CD14-positive monocyte (primary cell): ENCODE data around the gene MINDY4B. TPM values are rescaled to one million over a fixed set of nuclear protein-coding genes. Genes with fewer than 3 reads are reported as not detected.

Experiments
- DNase-seq, 3 donors: peaks; one replicate each; pipeline ENCODE4 v3.0.0-alpha.2; 2011 to 2022
- H2AFZ ChIP-seq: 2 replicates; pipeline ENCODE4 v1.6.0; 2012; ENCODE audit warnings: mild to moderate bottlenecking, low read depth, low read length, inconsistent platforms; ENCODE audit not compliant: insufficient read depth, poor library complexity, severe bottlenecking
- H3K27ac ChIP-seq, 2 donors: 1 replicate in 1 of 2; 2 replicates in 1 of 2; pipeline ENCODE4 v1.5.1; 2012 to 2013; ENCODE audit warnings: low read length in 2 of 2, control low read depth in 1 of 2, inconsistent platforms in 1 of 2, low read depth in 1 of 2, mild to moderate bottlenecking in 1 of 2
- H3K27me3 ChIP-seq, 2 donors: one replicate each; pipeline versions ENCODE4 v1.6.0 to v1.6.1; 2011 to 2013; ENCODE audit warnings: low read length in 2 of 2; ENCODE audit not compliant: control insufficient read depth in 2 of 2, insufficient read depth in 2 of 2
- H3K36me3 ChIP-seq, 2 donors: replicated peaks in 1 of 2; 1 replicate in 1 of 2; 2 replicates in 1 of 2; pipeline versions ENCODE4 v1.5.1 to v1.6.1; 2012 to 2013; ENCODE audit warnings: low read length in 2 of 2, control low read depth in 1 of 2, inconsistent platforms in 1 of 2, mild to moderate bottlenecking in 1 of 2; ENCODE audit not compliant: insufficient read depth in 2 of 2, control insufficient read depth in 1 of 2
- H3K4me1 ChIP-seq, 2 donors: 1 replicate in 1 of 2; 2 replicates in 1 of 2; pipeline versions ENCODE4 v1.5.1 to v1.6.1; 2012 to 2013; ENCODE audit warnings: low read length in 2 of 2, control low read depth in 1 of 2, inconsistent platforms in 1 of 2, mild to moderate bottlenecking in 1 of 2, moderate library complexity in 1 of 2; ENCODE audit not compliant: insufficient read depth in 2 of 2, control insufficient read depth in 1 of 2
- H3K4me2 ChIP-seq: replicated peaks from 2 replicates; pipeline ENCODE3; 2012; ENCODE audit warnings: low read length, moderate library complexity, mild to moderate bottlenecking; ENCODE audit not compliant: poor library complexity, severe bottlenecking; ENCODE audit errors: extremely low read depth
- H3K4me3 ChIP-seq, 3 experiments: fragments of 200-600 bp in 1 of 3; sonication (generic) in 1 of 3; replicated peaks in 1 of 3; 1 replicate in 2 of 3; 2 replicates in 1 of 3; pipeline ENCODE4 v1.5.1; 2011 to 2013; ENCODE audit warnings: low read length in 3 of 3, mild to moderate bottlenecking in 3 of 3, control low read depth in 2 of 3, low read depth in 2 of 3, inconsistent platforms in 1 of 3, moderate library complexity in 1 of 3
- H3K79me2 ChIP-seq: 2 replicates; pipeline ENCODE4 v1.6.0; 2012; ENCODE audit warnings: mild to moderate bottlenecking, control low read depth, inconsistent platforms, low read length, moderate library complexity; ENCODE audit not compliant: insufficient read depth
- H3K9ac ChIP-seq: 2 replicates; pipeline ENCODE4 v1.6.0; 2017; ENCODE audit warnings: low read length, mild to moderate bottlenecking; ENCODE audit not compliant: insufficient read depth, poor library complexity, severe bottlenecking
- H3K9me3 ChIP-seq, 2 donors: replicated peaks in 1 of 2; 1 replicate in 1 of 2; 2 replicates in 1 of 2; pipeline versions ENCODE4 v1.5.1 to v1.6.1; 2012 to 2013; ENCODE audit warnings: low read length in 2 of 2, control low read depth in 1 of 2; ENCODE audit not compliant: control insufficient read depth in 1 of 2, insufficient read depth in 1 of 2
- H4K20me1 ChIP-seq: 2 replicates; pipeline ENCODE4 v1.6.0; 2012; ENCODE audit warnings: mild to moderate bottlenecking, low read length, control low read depth, moderate library complexity; ENCODE audit not compliant: insufficient read depth
- H3K27ac Mint-ChIP-seq, 7 donors: one replicate each; pipeline ENCODE4 v1.8.0; 2020; ENCODE audit warnings: mild to moderate bottlenecking in 7 of 7, mixed read lengths in 7 of 7, moderate library complexity in 6 of 7, inconsistent platforms in 2 of 7
- H3K27me3 Mint-ChIP-seq, 3 donors: one replicate each; pipeline ENCODE4 v1.8.0; 2021 to 2022; ENCODE audit warnings: low read depth in 3 of 3, mild to moderate bottlenecking in 3 of 3, mixed read lengths in 3 of 3, moderate library complexity in 3 of 3, inconsistent platforms in 1 of 3
- H3K36me3 Mint-ChIP-seq, 2 donors: one replicate each; pipeline ENCODE4 v1.8.0; 2020; ENCODE audit warnings: mixed read lengths in 2 of 2, inconsistent platforms in 1 of 2, mild to moderate bottlenecking in 1 of 2
- H3K4me1 Mint-ChIP-seq: one replicate; pipeline ENCODE4 v1.8.0; 2020; ENCODE audit warnings: mild to moderate bottlenecking, mixed read lengths
- H3K4me3 Mint-ChIP-seq, 2 donors: one replicate each; pipeline ENCODE4 v1.8.0; 2020; ENCODE audit warnings: mild to moderate bottlenecking in 2 of 2, mixed read lengths in 2 of 2, moderate library complexity in 1 of 2
- H3K9me3 Mint-ChIP-seq, 7 donors: one replicate each; pipeline ENCODE4 v1.8.0; 2020 to 2022; ENCODE audit warnings: mixed read lengths in 7 of 7, mild to moderate bottlenecking in 6 of 7, moderate library complexity in 6 of 7, inconsistent platforms in 2 of 7
- WGBS: methylation state at CpG from one replicate; pipeline ENCODE4 v1.1.5; 2013; ENCODE audit warnings: missing lambda C conversion rate; ENCODE audit not compliant: insufficient coverage; 5-methylcytosine and 5-hydroxymethylcytosine counted together
- intact Hi-C, 2 donors: fragments of 100-400 bp; cut with micrococcal nuclease; formaldehyde crosslinking; loops; one replicate each; pipeline versions ENCODE4 v1.15.0 to v1.15.1; 2023
- polyA plus RNA-seq, 3 donors: library from polyadenylated mRNA; depleted of rRNA in 1 of 3; unstranded in 2 of 3; stranded (reverse) in 1 of 3; fragments of 300-500 nt in 2 of 3; fragments of >200 nt in 1 of 3; fragmentation: Illumina TruSeq in 2 of 3; gene quantifications; 1 replicate in 2 of 3; 2 replicates in 1 of 3; pipeline ENCODE4 v1.2.3, GENCODE V29; 2012 to 2021
- TF ChIP-seq, protein P1 (sequence below): fragments of 200-600 bp; IDR thresholded peaks from one replicate; pipeline ENCODE4 v1.8.0; 2022; ENCODE audit warnings: antibody characterized with exemption, mild to moderate bottlenecking

Gene MINDY4B
- polyA plus RNA-seq, 3 donors, result not detected

DNA sequence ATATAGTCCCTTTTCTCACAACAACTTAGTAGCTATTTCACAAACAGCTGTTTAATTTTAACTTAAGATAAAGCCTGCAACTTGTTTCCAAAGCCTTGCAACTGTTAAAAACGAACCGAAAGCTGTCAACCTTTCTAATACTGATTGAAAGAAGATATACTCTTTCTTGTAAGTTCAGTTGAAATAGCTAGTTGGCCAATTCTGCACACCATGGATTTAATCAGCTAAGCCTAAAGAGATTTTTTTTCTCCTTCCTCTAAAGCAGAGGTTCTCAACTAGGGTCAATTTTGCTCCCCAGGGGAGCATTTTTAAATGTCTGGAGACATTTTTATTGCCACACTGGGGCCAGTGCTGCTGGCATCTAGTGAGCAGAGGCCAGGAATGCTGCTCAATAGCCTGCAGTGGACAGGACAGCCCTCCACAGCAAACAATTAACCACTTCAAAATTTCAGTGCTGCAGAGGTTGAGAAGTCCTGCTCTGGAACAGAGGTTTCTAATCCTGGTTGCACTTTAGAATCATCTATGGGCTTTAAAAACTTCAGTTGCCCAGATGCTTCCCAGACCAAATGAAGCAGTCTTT lies 26.2 kb downstream of the MINDY4B start:
- H3K27ac Mint-ChIP-seq, result no peak overlapping the region
- no peak for DNase-seq
- Histone ChIP-seq H3K27me3 (no peaks in the 10 kb centered on the region), H3K79me2 (no peaks in the 10 kb centered on the region), H3K27ac (no peak overlapping the region), H3K36me3 (no peaks in the 10 kb centered on the region), H3K4me2 (no peak overlapping the region), H3K9ac (no peak overlapping the region), H2AFZ (peak overlapping the region; percentile 6), H3K4me1 (peaks cover 23 to 32% of the 10 kb centered on the region in 2 donors), H3K9me3 (no peaks in the 10 kb centered on the region), H3K4me3 (no peak overlapping the region), H4K20me1 (no peaks in the 10 kb centered on the region)
- H3K36me3 Mint-ChIP-seq, result no peaks in the 10 kb centered on the region
- no peaks in the 10 kb centered on the region for H3K9me3 Mint-ChIP-seq
- TF ChIP-seq, protein P1, sequence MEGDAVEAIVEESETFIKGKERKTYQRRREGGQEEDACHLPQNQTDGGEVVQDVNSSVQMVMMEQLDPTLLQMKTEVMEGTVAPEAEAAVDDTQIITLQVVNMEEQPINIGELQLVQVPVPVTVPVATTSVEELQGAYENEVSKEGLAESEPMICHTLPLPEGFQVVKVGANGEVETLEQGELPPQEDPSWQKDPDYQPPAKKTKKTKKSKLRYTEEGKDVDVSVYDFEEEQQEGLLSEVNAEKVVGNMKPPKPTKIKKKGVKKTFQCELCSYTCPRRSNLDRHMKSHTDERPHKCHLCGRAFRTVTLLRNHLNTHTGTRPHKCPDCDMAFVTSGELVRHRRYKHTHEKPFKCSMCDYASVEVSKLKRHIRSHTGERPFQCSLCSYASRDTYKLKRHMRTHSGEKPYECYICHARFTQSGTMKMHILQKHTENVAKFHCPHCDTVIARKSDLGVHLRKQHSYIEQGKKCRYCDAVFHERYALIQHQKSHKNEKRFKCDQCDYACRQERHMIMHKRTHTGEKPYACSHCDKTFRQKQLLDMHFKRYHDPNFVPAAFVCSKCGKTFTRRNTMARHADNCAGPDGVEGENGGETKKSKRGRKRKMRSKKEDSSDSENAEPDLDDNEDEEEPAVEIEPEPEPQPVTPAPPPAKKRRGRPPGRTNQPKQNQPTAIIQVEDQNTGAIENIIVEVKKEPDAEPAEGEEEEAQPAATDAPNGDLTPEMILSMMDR, result no peak
- H3K27me3 Mint-ChIP-seq, result no peaks in the 10 kb centered on the region
- H3K4me3 Mint-ChIP-seq, result no peak overlapping the region
- H3K4me1 Mint-ChIP-seq, result peaks cover 32% of the 10 kb centered on the region
- no CpG with 5 or more reads among the region's 2 CpGs for WGBS
- intact Hi-C loops, result loop anchor here in 1 of 2 donors (10.0 kb wide), 1 partner anchor 266 kb away; no protein-coding TSS in a partner anchor

DNA sequence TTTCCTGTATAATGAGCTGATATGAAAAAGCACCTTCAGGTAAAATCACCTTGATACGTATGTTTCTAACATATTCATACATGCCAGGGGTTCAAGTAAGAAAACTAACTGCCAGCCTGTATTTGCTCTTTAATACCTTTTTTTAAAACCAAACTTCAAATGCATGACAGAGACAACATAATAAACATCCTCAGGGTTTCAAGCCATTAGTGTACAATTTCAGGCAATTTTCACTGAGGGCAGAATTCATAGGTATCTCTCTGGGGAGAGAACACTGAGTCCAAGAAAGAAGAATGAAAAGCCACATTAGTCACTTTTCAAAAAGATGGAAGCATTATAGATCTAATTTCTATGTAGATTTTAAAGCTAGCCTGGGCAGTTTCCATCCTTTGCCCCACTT lies 26.9 kb downstream of the MINDY4B start:
- Mint-ChIP-seq H3K27me3 (no peaks in the 10 kb centered on the region), H3K9me3 (no peaks in the 10 kb centered on the region), H3K4me1 (peaks cover 32% of the 10 kb centered on the region), H3K27ac (no peak overlapping the region), H3K36me3 (no peaks in the 10 kb centered on the region), H3K4me3 (no peak overlapping the region)
- Histone ChIP-seq H2AFZ (no peak overlapping the region), H3K4me3 (no peak overlapping the region), H3K36me3 (no peaks in the 10 kb centered on the region), H3K79me2 (no peaks in the 10 kb centered on the region), H4K20me1 (no peaks in the 10 kb centered on the region), H3K4me2 (no peak overlapping the region), H3K9me3 (no peaks in the 10 kb centered on the region), H3K4me1 (peaks cover 23 to 32% of the 10 kb centered on the region in 2 donors), H3K9ac (no peak overlapping the region), H3K27ac (no peak overlapping the region), H3K27me3 (no peaks in the 10 kb centered on the region)
- intact Hi-C loops, result loop anchor here in 1 of 2 donors (10.0 kb wide), 1 partner anchor 267 kb away; no protein-coding TSS in a partner anchor
- WGBS, result no CpG with 5 or more reads among the region's 1 CpG
- TF ChIP-seq, protein P1, result no peak
- no peak for DNase-seq
